NCI-H2196 (cell line): ENCODE data around the gene QRFP.

Source experiments
- DNase-seq: peaks from one replicate; lab custom pipeline; 2025; ENCODE audit not compliant: unreplicated experiment; lab: John Stamatoyannopoulos, UW

The QRFP gene

GRCh38 chr9:130896233-130897014 lies at the start of gene QRFP:
QRFP (minus strand) TSS chr9:130896812; CDS start chr9:130893838, 2,974 bp downstream.
- no peak for DNase-seq

GRCh38 chr9:130945173-130945572 lies 48.6 kb upstream of the QRFP start:
- no peak for DNase-seq

DNA sequence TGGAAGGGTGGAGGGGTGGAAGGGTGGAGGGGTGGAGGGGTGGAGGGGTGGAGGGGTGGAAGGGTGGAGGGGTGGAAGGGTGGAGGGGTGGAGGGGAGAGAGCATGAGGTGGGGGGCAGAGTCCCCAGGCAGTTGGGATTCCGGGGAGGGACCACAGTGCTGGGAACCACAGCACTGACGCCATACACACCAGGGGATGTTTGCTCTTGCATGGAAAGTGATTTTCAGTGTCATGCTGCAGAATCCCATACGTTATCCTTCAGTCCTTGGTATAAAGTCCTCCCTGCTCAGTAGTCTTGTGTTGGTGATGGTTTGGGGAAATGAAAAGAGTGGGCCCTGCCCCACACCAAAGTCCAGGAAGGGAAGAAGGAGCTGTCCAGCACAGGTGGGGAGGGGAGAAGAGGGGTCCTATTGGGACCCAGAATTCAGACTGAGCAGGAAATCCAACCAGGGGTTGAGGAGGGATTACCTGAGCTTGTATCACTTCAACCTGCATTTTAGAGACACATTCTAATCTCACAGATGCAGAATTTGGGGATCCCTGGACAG lies 48.0 kb upstream of the QRFP start:
- no peak for DNase-seq

DNA sequence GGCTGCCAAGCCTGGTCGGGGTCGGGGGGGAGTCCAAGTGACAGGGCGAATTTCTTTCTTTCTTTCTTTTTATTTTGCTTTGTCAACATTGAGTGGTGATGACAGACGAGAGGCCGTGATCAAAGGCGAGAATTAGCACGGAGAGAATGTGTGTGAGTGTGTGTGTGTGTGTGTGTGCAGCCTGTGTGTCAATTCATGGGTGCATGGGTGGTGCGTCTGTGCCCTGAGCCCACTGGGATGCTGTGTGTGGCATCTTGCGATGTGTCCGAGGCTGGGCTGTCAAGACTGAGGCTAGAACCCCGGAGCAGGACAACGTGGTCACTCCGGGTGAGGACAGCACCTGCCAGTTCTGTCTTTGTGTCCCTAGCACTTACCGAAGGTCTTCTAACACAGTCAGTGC lies 47.2 kb upstream of the QRFP start:
- no peak for DNase-seq

DNA sequence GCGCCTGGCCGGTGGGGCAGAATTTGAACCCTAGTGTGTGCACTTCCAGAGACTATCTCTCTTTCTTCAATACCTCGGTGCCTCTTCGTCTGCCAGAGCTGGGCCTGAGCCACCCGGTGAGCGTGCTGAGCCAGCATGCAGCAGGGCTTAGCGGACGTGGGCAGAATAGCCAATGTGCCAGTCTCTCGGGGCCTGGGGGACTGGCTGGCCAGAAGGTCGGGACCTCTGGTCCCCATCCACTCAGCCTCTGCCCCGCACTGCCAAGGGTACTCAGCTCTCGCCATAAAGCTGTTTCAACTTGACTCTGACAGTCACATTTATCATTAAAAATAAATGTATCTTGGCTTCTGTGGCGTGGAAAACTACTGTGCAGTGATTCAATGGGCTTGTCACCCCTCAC lies 46.6 kb upstream of the QRFP start:
- no peak for DNase-seq

DNA sequence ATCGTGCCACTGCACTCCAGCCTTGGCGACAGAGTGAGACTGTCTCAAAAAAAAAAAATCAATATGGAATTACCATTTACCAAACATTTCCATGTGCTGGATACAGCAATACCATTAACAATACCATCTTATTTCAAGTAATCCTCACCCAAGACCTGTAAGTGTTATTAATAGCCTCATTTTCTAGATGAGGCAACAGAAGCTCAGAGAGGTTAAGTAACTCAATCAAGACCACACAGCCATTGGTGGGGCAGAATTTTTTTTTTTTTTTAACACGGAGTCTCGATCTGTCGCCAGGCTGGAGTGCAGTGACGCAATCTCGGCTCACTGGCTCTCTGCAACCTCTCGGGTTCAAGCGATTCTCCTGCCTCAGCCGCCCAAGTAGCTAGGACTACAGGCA lies 46.1 kb upstream of the QRFP start:
- no peak for DNase-seq

GRCh38 chr9:130942084-130942483 lies 45.5 kb upstream of the QRFP start:
- no peak for DNase-seq

DNA sequence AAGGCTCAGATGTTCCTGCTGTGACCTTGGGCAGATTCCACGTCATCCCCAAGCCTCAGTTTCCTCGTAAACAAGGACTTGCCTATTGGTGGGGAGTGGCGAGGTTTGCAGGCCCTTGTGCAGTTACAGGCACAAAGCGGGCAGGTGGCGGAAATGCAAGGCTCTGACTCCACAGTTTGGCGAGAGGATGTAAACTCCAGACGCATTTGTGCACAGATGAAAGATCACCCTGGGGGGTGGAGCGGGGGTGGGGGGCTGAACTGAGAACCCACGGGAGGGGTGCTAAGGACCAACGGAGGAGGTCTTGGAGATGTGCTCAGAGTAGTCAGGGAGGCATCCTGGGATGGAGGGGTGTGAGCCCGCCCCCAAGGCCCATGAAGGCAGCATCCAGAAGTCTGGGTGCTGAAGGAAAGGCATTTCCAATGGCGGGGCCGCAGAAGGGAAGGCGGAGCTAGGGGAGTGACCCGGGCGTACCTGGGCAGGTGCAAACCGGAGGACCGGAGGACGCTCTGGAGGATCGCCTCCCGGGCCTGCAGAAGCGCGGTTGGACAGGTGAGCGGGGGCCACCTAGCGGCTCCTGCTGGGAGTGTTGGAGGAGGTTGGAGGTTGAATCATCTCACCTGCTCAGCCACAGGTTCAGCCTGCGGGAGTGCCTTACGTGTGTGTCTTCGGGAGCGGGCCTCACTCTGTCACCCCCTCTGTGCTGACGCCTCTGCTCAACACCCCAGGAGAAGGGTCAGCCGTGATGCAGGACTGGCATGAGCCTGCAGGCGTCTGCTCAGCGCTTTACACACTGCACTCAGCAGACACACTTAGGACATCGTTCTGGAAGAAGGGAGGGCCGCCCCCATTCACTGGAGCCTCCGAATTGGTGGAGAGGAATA lies 44.3 kb upstream of the QRFP start:
- peak; percentile 81 for DNase-seq

- DNase-seq, result no peak
Measured at GRCh38 chr9:130940027-130940549, 43.5 kb upstream of the QRFP start.

- DNase-seq, result peak; percentile 10
Measured at GRCh38 chr9:130939405-130940026, 42.9 kb upstream of the QRFP start.

GRCh38 chr9:130938652-130939404 lies 42.2 kb upstream of the QRFP start, which contains the start of gene FIBCD1:
FIBCD1 (minus strand) TSS chr9:130939247; CDS start chr9:130938607, 640 bp downstream.
- peak; percentile 43 for DNase-seq

DNA sequence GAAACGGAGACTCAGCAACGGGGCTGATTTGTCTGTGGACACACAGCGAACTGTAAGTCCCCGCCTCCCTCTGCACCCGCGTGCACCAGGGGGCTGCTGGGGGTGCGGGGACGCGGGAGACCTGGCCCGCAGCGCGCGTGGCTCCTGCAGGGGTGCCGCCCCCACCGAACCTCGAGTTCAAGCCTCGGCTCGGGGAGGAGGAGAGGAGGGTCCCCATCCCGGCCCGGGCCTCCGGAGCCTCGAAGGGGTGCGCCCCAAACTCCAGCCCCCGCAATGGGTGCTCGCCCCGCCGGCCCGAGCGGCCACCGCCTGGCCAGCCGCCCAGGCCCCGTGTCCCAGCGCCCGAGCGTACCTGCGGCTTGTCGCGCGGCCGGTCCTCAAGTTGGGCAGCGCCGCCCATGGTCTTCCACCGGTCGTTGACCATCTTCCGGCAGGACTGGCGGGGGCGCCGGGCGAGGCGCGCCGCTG lies 41.6 kb upstream of the QRFP start:
- no peak for DNase-seq

- DNase-seq, result no peak
Measured at GRCh38 chr9:130937146-130938076, 40.8 kb upstream of the QRFP start.

GRCh38 chr9:130936285-130937117 lies 39.9 kb upstream of the QRFP start:
- peak; percentile 57 for DNase-seq

DNA sequence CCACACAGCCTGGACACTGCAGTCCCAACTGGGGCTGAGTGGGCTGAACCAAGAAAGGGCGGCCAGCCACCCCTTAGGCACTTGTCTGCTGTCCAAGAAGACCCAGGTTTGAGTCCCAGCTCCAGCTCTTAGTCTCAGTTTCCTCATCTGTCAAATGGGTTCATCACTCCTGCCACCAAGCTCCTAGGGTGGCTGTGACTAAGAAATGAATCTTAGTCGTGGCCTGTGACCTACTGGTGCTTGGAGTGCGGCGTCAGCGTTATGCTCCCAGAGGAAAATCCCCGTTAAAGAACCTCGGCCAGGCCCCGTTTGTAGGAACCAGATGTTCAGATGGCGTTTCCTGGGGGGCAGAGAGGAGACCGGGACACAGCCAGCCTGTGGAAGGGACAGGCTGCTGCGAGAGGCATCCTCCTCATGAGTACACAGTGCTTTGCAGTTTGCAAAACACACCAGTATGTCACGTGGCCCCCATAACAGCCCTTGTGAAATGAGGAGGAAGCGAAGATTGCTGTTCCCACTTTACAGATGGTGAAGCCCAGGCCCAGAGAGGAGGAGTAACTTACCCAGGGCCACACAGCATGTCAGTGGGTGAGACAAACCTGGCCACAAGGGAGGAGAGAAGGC lies 39.1 kb upstream of the QRFP start:
- DNase-seq, result no peak

DNA sequence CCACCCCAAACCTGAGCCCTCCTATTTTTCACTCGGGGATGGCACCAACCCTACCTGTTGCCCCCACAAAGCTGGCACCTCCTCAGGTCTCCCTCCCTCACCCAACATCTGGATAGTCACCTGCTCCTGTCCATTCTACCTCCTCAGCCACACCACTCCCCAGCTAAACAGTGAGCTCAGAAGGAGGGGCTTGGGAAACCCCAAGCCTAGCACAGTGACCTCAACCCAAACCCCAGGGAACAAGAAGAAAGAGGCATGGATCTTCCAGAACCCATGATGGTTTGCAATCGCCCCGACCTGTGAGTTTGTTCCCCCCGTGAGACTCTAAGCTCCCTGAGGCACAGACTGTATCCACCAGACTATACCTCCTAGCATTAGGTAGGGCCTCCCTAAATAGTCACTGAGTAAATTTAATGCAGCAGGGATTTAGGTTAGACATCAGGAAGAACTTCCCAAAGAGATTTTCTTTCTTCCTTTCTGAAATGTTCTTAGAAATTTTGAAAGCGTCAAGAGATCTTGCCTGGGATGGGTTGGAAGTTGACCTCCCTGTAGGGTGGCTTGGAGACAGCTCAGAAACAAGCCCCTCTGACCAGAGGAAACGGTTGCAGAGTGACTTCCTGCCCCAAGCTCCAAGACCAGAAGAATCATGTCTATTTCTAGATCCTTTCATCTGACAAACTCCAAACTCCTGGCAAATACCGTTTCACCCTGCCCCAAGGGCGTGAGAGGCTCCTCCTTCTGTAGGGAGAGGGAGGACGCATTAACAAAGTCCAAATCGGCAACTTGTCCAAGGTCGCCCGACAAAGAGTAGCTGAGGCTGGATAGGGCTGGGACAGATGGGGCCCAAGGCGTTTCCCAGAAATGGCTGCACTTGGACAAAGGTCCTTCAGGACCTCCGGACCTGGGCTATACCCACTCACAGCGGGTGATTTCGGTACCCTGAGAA lies 38.4 kb upstream of the QRFP start:
- DNase-seq, result no peak

DNA sequence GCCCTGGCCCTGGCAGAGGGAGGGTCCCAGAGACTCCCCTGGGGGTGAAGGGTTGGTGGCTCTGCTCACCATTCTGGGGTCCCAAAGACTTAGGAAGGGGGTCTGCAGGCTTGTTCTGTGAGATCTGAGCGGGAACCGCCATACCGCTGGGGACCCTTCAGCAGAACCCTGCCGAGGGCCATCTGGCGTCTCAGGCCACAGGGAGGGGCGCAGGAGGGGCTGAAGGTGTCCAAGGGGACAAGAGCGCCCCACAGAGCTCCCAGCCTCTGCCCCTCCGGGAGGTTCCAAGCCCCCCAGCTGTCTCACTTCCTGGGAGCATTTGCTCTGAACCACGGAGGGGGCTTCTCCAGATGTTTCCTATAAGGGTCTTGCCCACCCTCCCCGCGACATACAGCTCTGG lies 37.6 kb upstream of the QRFP start:
- DNase-seq, result no peak
